ENCODE measurements around the gene PXN.

- TF ChIP-seq CTCF (IDR thresholded peaks at IDR 0.05; ENCODE audit: insufficient read depth, low read length) = no peak
- TF ChIP-seq REST (IDR thresholded peaks at IDR 0.05; ENCODE audit: insufficient replicate concordance, low read depth) = no peak
- TF ChIP-seq GABPA (IDR thresholded peaks at IDR 0.05; ENCODE audit: low read depth) = no peak
- no peak for TF ChIP-seq POLR2AphosphoS5 (IDR thresholded peaks at IDR 0.05; ENCODE audit: low read depth)
These were observed 22.0 kb upstream of the PXN start for GRCh38 chr12:120287491-120287890.
